IPS DF 6.9 (cell line): ENCODE data around the gene TMEM171.

Experiments used
- DNase-seq: peaks from one replicate; pipeline ENCODE4 v3.0.0-alpha.2; 2013; ENCODE audit warnings: low read depth, low spot score
- H3K27ac ChIP-seq: one replicate; pipeline ENCODE4 v1.5.1; 2013; ENCODE audit warnings: low read length, control low read depth
- H3K27me3 ChIP-seq: 2 replicates; pipeline ENCODE4 v1.6.1; 2013; ENCODE audit warnings: mild to moderate bottlenecking, low read length; ENCODE audit not compliant: control insufficient read depth, insufficient read depth
- H3K36me3 ChIP-seq: 2 replicates; pipeline ENCODE4 v1.6.1; 2013; ENCODE audit warnings: low read length; ENCODE audit not compliant: control insufficient read depth, insufficient read depth
- H3K4me1 ChIP-seq: 2 replicates; pipeline ENCODE4 v1.6.1; 2013; ENCODE audit warnings: low read length; ENCODE audit not compliant: control insufficient read depth, insufficient read depth
- H3K4me3 ChIP-seq: 2 replicates; pipeline ENCODE4 v1.5.1; 2013; ENCODE audit warnings: mild to moderate bottlenecking, low read length
- H3K9me3 ChIP-seq: 2 replicates; pipeline ENCODE4 v1.6.1; 2013; ENCODE audit warnings: low read length, inconsistent platforms; ENCODE audit not compliant: control insufficient read depth, insufficient read depth
- WGBS: extraction: QIAGEN DNeasy Blood & Tissue Kit; methylation state at CpG from one replicate; pipeline ENCODE4 v1.1.7; 2013; ENCODE audit warnings: mixed read lengths, missing lambda C conversion rate; ENCODE audit not compliant: insufficient read length, insufficient coverage; 5-methylcytosine and 5-hydroxymethylcytosine counted together

Gene TMEM171

DNA sequence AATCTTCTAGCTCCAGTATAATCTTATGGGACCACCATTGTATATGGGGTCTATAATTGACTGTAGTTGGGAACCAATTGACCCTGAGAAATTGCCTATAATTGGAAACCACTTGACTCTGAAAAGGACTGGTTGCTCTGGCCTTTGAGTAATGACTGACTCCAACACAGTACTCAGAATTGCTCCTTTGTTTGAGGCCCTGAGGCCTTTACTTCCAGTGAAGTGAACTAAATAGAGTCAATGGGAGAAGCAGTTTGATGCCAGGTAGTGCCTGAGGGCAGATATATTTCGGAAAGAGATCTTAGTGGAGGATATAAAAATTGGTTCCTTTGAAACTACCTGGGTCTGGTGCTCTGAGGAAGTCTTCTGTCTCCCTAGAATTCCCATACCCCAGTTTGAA, 16.0 kb upstream of the TMEM171 start:
- no peaks in the 10 kb centered on the region; the same call in 1 of the 2 replicates for H3K9me3 ChIP-seq
- no peak overlapping the region for H3K4me3 ChIP-seq
- no peaks in the 10 kb centered on the region for H3K27me3 ChIP-seq
- no peaks in the 10 kb centered on the region for H3K36me3 ChIP-seq
- no CpG with 5 or more reads among the region's 1 CpG for WGBS
- no peak overlapping the region for H3K27ac ChIP-seq
- DNase-seq, result no peak
- H3K4me1 ChIP-seq, result no peaks in the 10 kb centered on the region

DNA sequence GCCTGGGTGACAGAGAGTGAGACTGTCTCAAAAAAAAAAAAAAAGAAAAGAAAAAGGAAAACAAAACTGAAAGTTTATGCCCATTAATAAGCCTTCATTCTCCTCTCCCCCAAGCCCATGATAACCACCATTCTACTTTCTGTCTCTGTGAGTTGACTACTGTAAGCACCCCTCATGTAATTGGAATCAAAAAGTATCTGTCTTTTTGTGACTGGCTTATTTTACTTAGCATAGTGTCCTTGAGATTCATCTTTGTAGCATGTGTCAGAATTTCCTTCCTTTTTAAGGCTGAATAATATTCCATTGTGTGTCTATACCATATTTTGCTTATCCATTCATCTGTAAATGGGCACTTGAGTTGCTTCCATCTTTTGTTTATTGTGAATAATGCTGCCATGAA, 14.0 kb upstream of the TMEM171 start:
- no peak for DNase-seq
- H3K36me3 ChIP-seq, result no peaks in the 10 kb centered on the region
- H3K27me3 ChIP-seq, result no peaks in the 10 kb centered on the region
- no peaks in the 10 kb centered on the region for H3K9me3 ChIP-seq
- no peak overlapping the region for H3K27ac ChIP-seq
- no peak overlapping the region for H3K4me3 ChIP-seq
- H3K4me1 ChIP-seq, result no peaks in the 10 kb centered on the region

- no peak for DNase-seq
- Histone ChIP-seq H3K4me1 (no peaks in the 10 kb centered on the region), H3K27me3 (no peaks in the 10 kb centered on the region), H3K9me3 (no peaks in the 10 kb centered on the region), H3K27ac (no peak overlapping the region), H3K4me3 (no peak overlapping the region), H3K36me3 (no peaks in the 10 kb centered on the region)
- no CpG with 5 or more reads among the region's 1 CpG for WGBS
These were observed 10.2 kb upstream of the TMEM171 start for GRCh38 chr5:73110190-73110589.

GRCh38 chr5:73111536-73111935, 8.8 kb upstream of the TMEM171 start:
- Histone ChIP-seq H3K36me3 (no peaks in the 10 kb centered on the region), H3K9me3 (no peaks in the 10 kb centered on the region), H3K27me3 (no peaks in the 10 kb centered on the region), H3K27ac (no peak overlapping the region), H3K4me1 (no peaks in the 10 kb centered on the region), H3K4me3 (no peak overlapping the region)
- DNase-seq, result no peak
- 100% methylated on average over 1 of the region's 1 CpG for WGBS

- no peaks in the 10 kb centered on the region for H3K27me3 ChIP-seq
- H3K9me3 ChIP-seq, result no peaks in the 10 kb centered on the region
- no CpG with 5 or more reads among the region's 1 CpG for WGBS
- H3K4me3 ChIP-seq, result no peak overlapping the region
- H3K36me3 ChIP-seq, result no peaks in the 10 kb centered on the region
- H3K4me1 ChIP-seq, result no peaks in the 10 kb centered on the region
- no peak overlapping the region for H3K27ac ChIP-seq
- DNase-seq, result no peak
These were observed 8.0 kb upstream of the TMEM171 start for GRCh38 chr5:73112359-73112758.

DNA sequence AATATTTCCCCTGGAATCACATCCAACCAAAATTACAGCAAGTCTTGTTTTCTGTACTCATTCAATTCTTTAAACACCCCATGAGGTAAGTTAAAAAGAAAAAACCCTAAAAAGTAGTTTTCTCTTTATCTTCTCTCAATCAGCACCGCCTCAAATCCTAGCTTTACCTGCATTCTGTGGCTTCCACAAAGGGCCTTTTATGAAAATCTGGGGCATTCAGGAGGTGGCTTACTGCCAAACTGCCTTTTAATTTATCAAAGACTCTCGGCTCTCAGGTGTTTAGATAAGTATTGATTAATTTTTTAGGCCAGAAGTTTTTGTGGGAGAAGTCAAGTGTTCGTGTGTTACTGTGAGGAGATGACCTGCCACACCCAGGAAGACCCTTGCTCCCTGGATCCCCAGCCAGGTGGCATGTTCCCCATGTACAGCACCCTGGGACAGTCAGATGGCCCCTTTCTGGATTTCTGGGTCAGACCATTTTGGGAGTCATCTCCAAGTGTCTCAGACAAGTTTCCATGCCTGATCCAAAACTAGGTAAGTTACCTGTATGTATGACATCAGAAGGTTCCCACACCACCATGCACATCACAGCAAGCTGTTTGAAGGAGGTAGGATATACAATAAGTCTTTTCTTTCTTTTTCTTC, 6.2 kb upstream of the TMEM171 start:
- WGBS, result no CpG with 5 or more reads among the region's 3 CpGs
- Histone ChIP-seq H3K4me1 (no peaks in the 10 kb centered on the region; the same call in 1 of the 2 replicates), H3K27ac (no peak overlapping the region), H3K9me3 (no peaks in the 10 kb centered on the region), H3K27me3 (peaks cover 4% of the 10 kb centered on the region; the same call in 1 of the 2 replicates), H3K36me3 (no peaks in the 10 kb centered on the region), H3K4me3 (no peak overlapping the region)
- no peak for DNase-seq

GRCh38 chr5:73115399-73116051, 4.8 kb upstream of the TMEM171 start:
- Histone ChIP-seq H3K27me3 (peaks cover 10% of the 10 kb centered on the region; the same call in 1 of the 2 replicates), H3K4me3 (no peak overlapping the region), H3K9me3 (no peaks in the 10 kb centered on the region), H3K27ac (no peak overlapping the region), H3K4me1 (peaks cover 2% of the 10 kb centered on the region; the same call in 1 of the 2 replicates), H3K36me3 (no peaks in the 10 kb centered on the region)
- DNase-seq, result no peak
- no CpG with 5 or more reads among the region's 4 CpGs for whole genome bisulfite sequencing

DNA sequence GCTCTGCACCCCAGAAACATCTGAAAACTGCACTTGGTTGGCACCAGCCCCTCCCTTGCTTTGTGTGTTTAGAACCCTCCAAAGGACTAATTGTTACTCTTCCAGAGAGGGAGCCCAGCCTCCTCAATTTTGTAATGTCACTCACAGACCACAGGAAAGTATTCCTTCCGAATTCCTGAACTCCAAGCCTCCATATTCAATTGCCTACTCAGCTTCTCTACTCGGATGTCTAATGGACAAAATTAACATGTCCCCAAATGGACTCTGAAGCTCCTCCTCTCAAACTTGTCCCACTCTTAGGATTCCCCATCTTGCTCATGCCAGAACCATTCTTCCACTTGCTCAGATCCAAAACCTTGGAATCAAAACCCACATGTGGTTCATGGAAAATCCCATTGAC, 3.9 kb upstream of the TMEM171 start:
- Histone ChIP-seq H3K27ac (no peak overlapping the region), H3K9me3 (no peaks in the 10 kb centered on the region), H3K36me3 (no peaks in the 10 kb centered on the region), H3K27me3 (peaks cover 16% of the 10 kb centered on the region; the same call in 1 of the 2 replicates), H3K4me1 (peaks cover 2% of the 10 kb centered on the region; the same call in 1 of the 2 replicates), H3K4me3 (no peak overlapping the region)
- WGBS, result no CpG with 5 or more reads among the region's 2 CpGs
- DNase-seq, result no peak

- no peak for DNase-seq
- H3K27ac ChIP-seq, result no peak overlapping the region
- WGBS, result no CpG with 5 or more reads among the region's 3 CpGs
- peaks cover 21% of the 10 kb centered on the region for H3K27me3 ChIP-seq
- H3K9me3 ChIP-seq, result no peaks in the 10 kb centered on the region
- H3K4me1 ChIP-seq, result peaks cover 2% of the 10 kb centered on the region; the same call in 1 of the 2 replicates
- H3K4me3 ChIP-seq, result no peak overlapping the region
- no peaks in the 10 kb centered on the region for H3K36me3 ChIP-seq
These were observed 3.2 kb upstream of the TMEM171 start for GRCh38 chr5:73117088-73117740.

GRCh38 chr5:73118391-73118973, 1.9 kb upstream of the TMEM171 start:
- WGBS, result no CpG with 5 or more reads among the region's 5 CpGs
- no peak overlapping the region for H3K27ac ChIP-seq
- DNase-seq, result no peak

More at GRCh38 chr5:73118391-73118973, 1.9 kb upstream of the TMEM171 start:
- no peaks in the 10 kb centered on the region for H3K9me3 ChIP-seq
- H3K4me3 ChIP-seq, result no peak overlapping the region
- H3K4me1 ChIP-seq, result peaks cover 2% of the 10 kb centered on the region; the same call in 1 of the 2 replicates
- peaks cover 22% of the 10 kb centered on the region for H3K27me3 ChIP-seq
- no peaks in the 10 kb centered on the region for H3K36me3 ChIP-seq
